RWPE2 (cell line): ENCODE data around the gene CD53.

ENCODE experiments used
- ATAC-seq: fragments of 200-7000 bp; cut with Tn5 transposase; 3 replicates; pipeline ENCODE4 v1.9.1; 2021; ENCODE audit warnings: low read depth
- DNase-seq: peaks from one replicate; pipeline ENCODE4 v3.0.0-alpha.2; 2020; ENCODE audit warnings: low spot score
- H3K27ac ChIP-seq: fragments of 450-650 bp; 2 replicates; pipeline ENCODE4 v1.5.1; 2017; ENCODE audit warnings: mild to moderate bottlenecking; ENCODE audit not compliant: poor library complexity, severe bottlenecking
- H3K27me3 ChIP-seq: fragments of 250-450 bp; sonication (Bioruptor Pico); 2 replicates; pipeline ENCODE4 v1.5.1; 2021; ENCODE audit warnings: mild to moderate bottlenecking, moderate library complexity; ENCODE audit not compliant: insufficient read depth, poor library complexity, severe bottlenecking
- H3K36me3 ChIP-seq: fragments of 250-450 bp; sonication (Bioruptor Pico); 2 replicates; pipeline ENCODE4 v1.5.1; 2020; ENCODE audit warnings: low read depth, mild to moderate bottlenecking, moderate library complexity
- H3K4me1 ChIP-seq: fragments of 250-450 bp; sonication (Bioruptor Pico); 2 replicates; pipeline ENCODE4 v1.5.1; 2021; ENCODE audit warnings: mild to moderate bottlenecking, moderate library complexity; ENCODE audit not compliant: insufficient read depth, poor library complexity, severe bottlenecking
- H3K4me3 ChIP-seq: fragments of 250-450 bp; sonication (Bioruptor Pico); 2 replicates; pipeline ENCODE4 v1.5.1; 2021; ENCODE audit warnings: mild to moderate bottlenecking, moderate library complexity; ENCODE audit not compliant: severe bottlenecking
- H3K9me3 ChIP-seq: fragments of 250-450 bp; sonication (Bioruptor Pico); 2 replicates; pipeline ENCODE4 v1.5.1; 2021; ENCODE audit warnings: mild to moderate bottlenecking, moderate library complexity; ENCODE audit not compliant: severe bottlenecking
- CTCF ChIP-seq: fragments of 450-650 bp; IDR thresholded peaks from one replicate; pipeline ENCODE4 v1.5.1; 2017; ENCODE audit warnings: mild to moderate bottlenecking, moderate library complexity; ENCODE audit not compliant: poor library complexity, severe bottlenecking

CD53 gene

GRCh38 chr1:110850145-110850544 is 22.8 kb upstream of the CD53 start:
- no peak overlapping the region for H3K27ac ChIP-seq
- H3K4me3 ChIP-seq, result no peak overlapping the region
- H3K27me3 ChIP-seq, result no peaks in the 10 kb centered on the region
- H3K4me1 ChIP-seq, result no peaks in the 10 kb centered on the region
- no peak for TF ChIP-seq CTCF
- H3K9me3 ChIP-seq, result no peaks in the 10 kb centered on the region
- DNase-seq (no peak), ATAC-seq (no peak)
- H3K36me3 ChIP-seq, result no peaks in the 10 kb centered on the region

GRCh38 chr1:110850627-110851026 is 22.3 kb upstream of the CD53 start:
- no peaks in the 10 kb centered on the region for H3K9me3 ChIP-seq
- H3K27ac ChIP-seq, result no peak overlapping the region
- no peak for TF ChIP-seq CTCF
- ATAC-seq (no peak), DNase-seq (no peak)
- H3K27me3 ChIP-seq, result no peaks in the 10 kb centered on the region
- no peaks in the 10 kb centered on the region for H3K4me1 ChIP-seq
- no peak overlapping the region for H3K4me3 ChIP-seq
- no peaks in the 10 kb centered on the region for H3K36me3 ChIP-seq

- H3K9me3 ChIP-seq, result no peaks in the 10 kb centered on the region
- H3K4me1 ChIP-seq, result no peaks in the 10 kb centered on the region
- no peak for TF ChIP-seq CTCF
- no peak for ATAC-seq
- H3K27ac ChIP-seq, result no peak overlapping the region
- no peaks in the 10 kb centered on the region for H3K36me3 ChIP-seq
- no peak overlapping the region for H3K4me3 ChIP-seq
- no peaks in the 10 kb centered on the region for H3K27me3 ChIP-seq
- DNase-seq, result no peak
Observed at GRCh38 chr1:110853135-110853534, 19.8 kb upstream of the CD53 start.

GRCh38 chr1:110856410-110856809 is 16.5 kb upstream of the CD53 start:
- Histone ChIP-seq H3K27ac (no peak overlapping the region), H3K36me3 (no peaks in the 10 kb centered on the region), H3K27me3 (no peaks in the 10 kb centered on the region), H3K4me3 (no peak overlapping the region), H3K4me1 (no peaks in the 10 kb centered on the region), H3K9me3 (no peaks in the 10 kb centered on the region)
- no peak for ATAC-seq
- no peak for TF ChIP-seq CTCF
- DNase-seq, result no peak

GRCh38 chr1:110857964-110858948 is 14.7 kb upstream of the CD53 start:
- H3K36me3 ChIP-seq, result no peaks in the 10 kb centered on the region
- DNase-seq, result no peak
- no peak overlapping the region for H3K27ac ChIP-seq
- no peak overlapping the region for H3K4me3 ChIP-seq
- no peaks in the 10 kb centered on the region for H3K9me3 ChIP-seq
- no peak for ATAC-seq
- no peak for TF ChIP-seq CTCF
- no peaks in the 10 kb centered on the region for H3K4me1 ChIP-seq
- no peaks in the 10 kb centered on the region for H3K27me3 ChIP-seq
